Heart right ventricle (tissue), 16 donors: ENCODE data around the gene UTS2R. TPM values are rescaled to one million over a fixed set of nuclear protein-coding genes. Genes with fewer than 3 reads are reported as not detected.
A peak's percentile ranks its signal among the peaks of the same experiment; 100 is the strongest.

ENCODE experiments used
- ATAC-seq, 8 donors: fragments of 200-7000 bp; cut with Tn5 transposase; one replicate each; pipeline ENCODE4 v1.9.1; 2020; ENCODE audit warnings: mild to moderate bottlenecking in 8 of 8, moderate library complexity in 8 of 8, moderate number of reproducible peaks in 1 of 8
- DNase-seq, 2 donors: peaks; one replicate each; pipeline ENCODE4 v3.0.0-alpha.2; 2020
- H3K27ac ChIP-seq, 10 donors: fragments of 200-600 bp; sonication (generic) in 2 of 10; one replicate each; pipeline versions ENCODE4 v1.5.0 to v1.8.0; 2020 to 2022; ENCODE audit warnings: mild to moderate bottlenecking in 3 of 10
- H3K27me3 ChIP-seq, 7 donors: fragments of 200-600 bp; one replicate each; pipeline ENCODE4 v1.8.0; 2021 to 2022; ENCODE audit warnings: mild to moderate bottlenecking in 2 of 7
- H3K36me3 ChIP-seq, 9 donors: fragments of 200-600 bp; sonication (generic) in 1 of 9; one replicate each; pipeline versions ENCODE4 v1.5.0 to v1.8.0; 2020 to 2022; ENCODE audit warnings: mild to moderate bottlenecking in 2 of 9
- H3K4me1 ChIP-seq, 9 donors: fragments of 200-600 bp; sonication (generic) in 1 of 9; one replicate each; pipeline versions ENCODE4 v1.5.0 to v1.8.0; 2020 to 2022; ENCODE audit warnings: mild to moderate bottlenecking in 4 of 9
- H3K4me3 ChIP-seq, 10 donors: fragments of 200-600 bp; sonication (generic) in 2 of 10; one replicate each; pipeline versions ENCODE4 v1.5.0 to v1.8.0; 2020 to 2022; ENCODE audit warnings: mild to moderate bottlenecking in 7 of 10, moderate library complexity in 2 of 10
- H3K9me3 ChIP-seq, 11 donors: fragments of 200-600 bp in 10 of 11; sonication (generic) in 2 of 11; one replicate each; pipeline versions ENCODE4 v1.5.0 to v1.8.0; 2013 to 2022; ENCODE audit warnings: mild to moderate bottlenecking in 2 of 11, control low read depth in 1 of 11, moderate library complexity in 1 of 11
- WGBS, 2 donors: extraction: QIAGEN DNeasy Blood & Tissue Kit; methylation state at CpG; one replicate each; pipeline ENCODE4 v1.1.7; 2013; ENCODE audit warnings: inconsistent platforms in 1 of 2; 5-methylcytosine and 5-hydroxymethylcytosine counted together
- intact Hi-C, 10 donors: fragments of 100-400 bp; cut with DNase I; formaldehyde crosslinking; loops; one replicate each; pipeline versions ENCODE4 v1.11.1 to v1.14.2; 2022
- polyA plus RNA-seq, 2 donors: library from polyadenylated mRNA; stranded (reverse); fragments of 200-250 nt; gene quantifications; one replicate each; pipeline ENCODE4 v1.2.3, GENCODE V29; 2013
- total RNA-seq, 10 donors: library from RNA; stranded (reverse); fragmentation: NEBNext Ultra II Directional in 3 of 10; extraction: Animal tissue kit (Norgen Biotek cat#: 25700) in 3 of 10; gene quantifications; one replicate each; pipeline versions ENCODE4 v1.2.1 to v1.2.4, GENCODE V29; 2021 to 2023
- TF ChIP-seq, protein P1 (sequence below), 9 donors: fragments of 200-600 bp; sonication (generic) in 2 of 9; IDR thresholded peaks; one replicate each; pipeline versions ENCODE4 v1.5.0 to v1.8.0; 2021 to 2022; ENCODE audit warnings: antibody characterized with exemption in 9 of 9, mild to moderate bottlenecking in 5 of 9, moderate library complexity in 1 of 9
- donor health status: Arrhythmogenic right ventricular cardiomyopathy.
- donor health status: ischemic (EF 13 %, LVEDD 7.1; RV severe dilation, severe dysfunction).
- donor health status: healthy with polysubstance abuse.
- donor health status: DM: no; HTN: yes; CAD: no.
- donor health status: DM: no; HTN: no; CAD: no.
- donor health status: ischemic (EF 25% LVEDD 6.9; RV normal size, moderate dysfunction).
- donor health status: ischemic (EF 25% LVEDD 5.7; RV mildly dilated, moderate dysfunction).
- donor health status: healthy.
- donor health status: DM: yes; HTN: yes; CAD: no.
- donor health status: Ischemic cardiomyopathy.
- donor health status: ischemic (EF 35%, LVEDD 5.7; RV mildly dilated, moderate dysfunction).
- donor health status: nonischemic (EF 11% LVEDD 7.7; RV severe dilation, severe dysfunction).
- donor health status: DM: yes; HTN: yes; CAD: no.
- donor health status: PGD.
- donor health status: ischemic (EF 29% LVEDD 5.4; RV normal size, mild dysfunction).
- donor health status: nonischemic (EF 23%, LVEDD 6.1; RV moderate dilation, normal function).

Gene UTS2R
- total and polyA plus RNA-seq, 12 donors = 0.04 to 5.9 (median 1.3) TPM; not detected in 1

DNA sequence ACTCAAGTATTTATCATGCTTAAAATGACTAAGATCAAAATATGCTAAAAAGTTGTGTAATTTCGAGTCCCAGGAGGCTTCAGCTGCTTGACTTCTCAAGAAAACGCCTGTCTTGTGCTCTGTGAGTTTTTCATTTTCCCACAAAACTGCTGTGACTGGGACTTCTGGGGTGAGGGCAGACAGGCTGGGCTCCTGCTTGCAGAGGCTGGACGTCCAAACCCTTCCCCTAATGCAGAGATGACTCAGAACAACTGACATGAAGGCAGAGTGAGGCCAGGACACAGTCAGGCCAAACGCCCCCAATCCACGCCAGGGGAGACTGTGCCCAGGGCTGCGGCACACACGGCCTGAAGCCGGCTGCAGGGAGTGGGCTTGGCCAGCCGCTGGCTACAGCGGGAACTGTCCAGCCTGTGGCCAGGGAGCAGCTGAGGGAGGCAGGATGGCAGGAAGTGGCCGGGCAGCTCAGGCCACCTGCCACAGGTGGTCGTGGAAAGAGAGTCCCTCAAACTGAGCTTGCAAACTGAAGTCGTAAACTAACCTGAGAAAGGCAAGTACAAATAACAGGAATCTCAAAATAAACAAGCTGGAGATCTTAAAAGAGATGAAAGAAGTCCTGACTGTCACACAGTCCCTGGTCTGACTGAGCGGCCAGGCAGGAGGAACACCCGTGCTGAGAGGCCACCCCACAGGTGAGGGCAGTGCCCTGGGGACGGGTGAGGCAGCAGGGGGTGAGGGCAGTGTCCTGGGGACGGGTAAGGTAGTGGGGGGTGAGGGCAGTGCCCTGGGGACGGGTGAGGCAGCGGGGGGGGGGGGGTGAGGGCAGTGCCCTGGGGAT lies 25.3 kb downstream of the UTS2R start:
- Histone ChIP-seq H3K4me1 (peaks cover 0 to 35% (median 0%) of the 10 kb centered on the region in 9 donors), H3K9me3 (no peaks in the 10 kb centered on the region), H3K36me3 (peaks cover 0 to 49% (median 10%) of the 10 kb centered on the region in 9 donors), H3K27me3 (no peaks in the 10 kb centered on the region), H3K4me3 (no peak overlapping the region), H3K27ac (peak overlapping the region in 1 of 10 donors; percentile 34)
- DNase-seq (no peak), ATAC-seq (peak in 5 of 8 donors; percentile 31 to 72 (median 46))
- 79 to 81% methylated on average over 18 of the region's 19 CpGs for WGBS, 2 donors
- TF ChIP-seq, protein P1, sequence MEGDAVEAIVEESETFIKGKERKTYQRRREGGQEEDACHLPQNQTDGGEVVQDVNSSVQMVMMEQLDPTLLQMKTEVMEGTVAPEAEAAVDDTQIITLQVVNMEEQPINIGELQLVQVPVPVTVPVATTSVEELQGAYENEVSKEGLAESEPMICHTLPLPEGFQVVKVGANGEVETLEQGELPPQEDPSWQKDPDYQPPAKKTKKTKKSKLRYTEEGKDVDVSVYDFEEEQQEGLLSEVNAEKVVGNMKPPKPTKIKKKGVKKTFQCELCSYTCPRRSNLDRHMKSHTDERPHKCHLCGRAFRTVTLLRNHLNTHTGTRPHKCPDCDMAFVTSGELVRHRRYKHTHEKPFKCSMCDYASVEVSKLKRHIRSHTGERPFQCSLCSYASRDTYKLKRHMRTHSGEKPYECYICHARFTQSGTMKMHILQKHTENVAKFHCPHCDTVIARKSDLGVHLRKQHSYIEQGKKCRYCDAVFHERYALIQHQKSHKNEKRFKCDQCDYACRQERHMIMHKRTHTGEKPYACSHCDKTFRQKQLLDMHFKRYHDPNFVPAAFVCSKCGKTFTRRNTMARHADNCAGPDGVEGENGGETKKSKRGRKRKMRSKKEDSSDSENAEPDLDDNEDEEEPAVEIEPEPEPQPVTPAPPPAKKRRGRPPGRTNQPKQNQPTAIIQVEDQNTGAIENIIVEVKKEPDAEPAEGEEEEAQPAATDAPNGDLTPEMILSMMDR (IDR thresholded peaks at IDR 0.05) = no peak
- intact Hi-C loops = loop anchor here in 1 of 10 donors (5.0 kb wide), 1 partner anchor 40 kb away; the partner anchor contains the start of gene TEX19

DNA sequence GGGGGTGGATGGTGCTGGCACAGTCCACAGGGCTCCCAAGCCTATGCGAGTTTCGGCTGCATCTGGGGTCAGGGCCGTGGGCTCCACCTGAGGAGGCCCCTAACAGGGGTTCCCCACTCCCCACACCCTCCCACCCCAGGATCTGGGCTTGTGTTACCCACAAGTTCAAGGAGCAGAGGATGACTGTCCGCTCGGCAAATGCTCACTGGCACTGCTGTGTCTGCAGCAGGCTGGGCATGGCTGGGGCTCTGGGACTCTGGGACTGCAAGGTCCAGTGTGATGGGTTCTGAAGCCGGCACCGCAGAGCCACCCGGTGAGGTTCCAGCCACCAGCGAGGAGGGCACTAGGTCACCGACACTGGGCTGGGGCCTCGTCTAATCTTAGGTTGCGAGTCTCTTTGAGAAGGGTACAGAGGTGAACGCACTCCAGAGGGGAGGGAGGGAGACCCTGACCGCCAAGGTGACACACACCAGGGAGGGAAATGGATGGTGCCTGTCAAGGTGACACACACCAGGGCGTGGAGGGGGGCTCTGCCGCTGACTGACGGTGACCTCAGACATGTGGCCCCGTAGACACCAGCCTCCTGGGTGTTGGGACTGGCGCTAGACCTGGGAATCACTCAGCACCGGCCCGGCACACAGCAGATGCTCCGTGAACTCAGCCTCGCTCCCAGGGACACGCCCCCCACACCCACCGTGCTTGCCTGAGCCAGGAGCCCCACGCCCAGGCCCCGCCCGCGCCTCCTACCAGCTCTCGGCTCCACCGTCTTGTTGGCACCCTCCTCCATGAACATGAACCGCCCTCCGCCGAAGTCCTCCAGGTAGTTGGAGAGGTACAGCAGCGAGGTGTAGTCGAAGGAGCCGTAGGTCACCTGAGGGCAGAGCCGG lies 26.1 kb downstream of the UTS2R start:
- H3K27me3 ChIP-seq = no peaks in the 10 kb centered on the region
- TF ChIP-seq, protein P1 (IDR thresholded peaks at IDR 0.05) = no peak
- peak in 1 of 8 donors; percentile 36 for ATAC-seq

DNA sequence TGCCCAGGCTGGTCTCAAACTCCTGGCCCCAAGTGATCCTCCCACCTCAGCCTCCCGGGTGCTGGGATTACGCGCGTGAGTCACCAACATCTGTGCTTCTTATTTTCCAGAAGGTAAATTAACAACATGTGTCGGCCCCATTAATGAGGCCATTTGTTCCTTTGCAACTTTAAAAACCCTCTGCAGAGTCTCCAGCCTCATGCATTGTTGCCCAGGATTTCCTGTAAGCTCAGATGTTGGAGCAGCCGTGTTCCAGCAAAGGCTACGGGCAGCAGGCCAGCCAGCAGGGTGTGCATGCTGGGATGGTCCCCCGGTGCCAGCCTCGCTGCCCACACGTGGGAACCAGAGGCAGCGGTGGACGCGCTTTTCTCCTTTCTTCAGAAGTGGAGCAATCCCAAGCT lies 27.5 kb downstream of the UTS2R start:
- TF ChIP-seq, protein P1 (IDR thresholded peaks at IDR 0.05) = no peak
- Histone ChIP-seq H3K27me3 (no peaks in the 10 kb centered on the region), H3K27ac (peak overlapping the region in 2 of 10 donors; percentile 22 to 51), H3K36me3 (peaks cover 0 to 49% (median 0%) of the 10 kb centered on the region in 9 donors), H3K9me3 (no peaks in the 10 kb centered on the region), H3K4me3 (no peak overlapping the region), H3K4me1 (peaks cover 0 to 35% (median 0%) of the 10 kb centered on the region in 9 donors)
- DNase-seq (no peak), ATAC-seq (peak; percentile 36 to 63 (median 48))
- WGBS, 2 donors = 67% methylated on average over 13 of the region's 13 CpGs
- intact Hi-C loops = loop anchor here in 1 of 10 donors (5.0 kb wide), 1 partner anchor 42 kb away; the partner anchor contains the start of gene TEX19

More for the DNA sequence above, 26.1 kb downstream of the UTS2R start:
- H3K27ac ChIP-seq = no peak overlapping the region
- DNase-seq = no peak
- peaks cover 0 to 35% (median 0%) of the 10 kb centered on the region in 9 donors for H3K4me1 ChIP-seq
- no peaks in the 10 kb centered on the region for H3K9me3 ChIP-seq
- intact Hi-C loops = loop anchor here in 1 of 10 donors (5.0 kb wide), 1 partner anchor 40 kb away; the partner anchor contains the start of gene TEX19
- 89% methylated on average over 38 of the region's 38 CpGs for WGBS, 2 donors
- H3K4me3 ChIP-seq = no peak overlapping the region
- H3K36me3 ChIP-seq = peaks cover 0 to 48% (median 10%) of the 10 kb centered on the region in 9 donors
